Embryonic facial prominence (tissue), 1 donor: ENCODE measurements around the gene AARSD1.
"Not testable (repeated sequence)": the region's sequence is repeated elsewhere in the genome, so short reads cannot be mapped to it uniquely, and the experiment has no call there.

Experiments
- DNase-seq: peaks from one replicate; pipeline ENCODE4 v3.0.0-alpha.2; 2016; ENCODE audit errors: extremely low spot score

AARSD1 gene, protein sequence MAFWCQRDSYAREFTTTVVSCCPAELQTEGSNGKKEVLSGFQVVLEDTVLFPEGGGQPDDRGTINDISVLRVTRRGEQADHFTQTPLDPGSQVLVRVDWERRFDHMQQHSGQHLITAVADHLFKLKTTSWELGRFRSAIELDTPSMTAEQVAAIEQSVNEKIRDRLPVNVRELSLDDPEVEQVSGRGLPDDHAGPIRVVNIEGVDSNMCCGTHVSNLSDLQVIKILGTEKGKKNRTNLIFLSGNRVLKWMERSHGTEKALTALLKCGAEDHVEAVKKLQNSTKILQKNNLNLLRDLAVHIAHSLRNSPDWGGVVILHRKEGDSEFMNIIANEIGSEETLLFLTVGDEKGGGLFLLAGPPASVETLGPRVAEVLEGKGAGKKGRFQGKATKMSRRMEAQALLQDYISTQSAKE

DNA sequence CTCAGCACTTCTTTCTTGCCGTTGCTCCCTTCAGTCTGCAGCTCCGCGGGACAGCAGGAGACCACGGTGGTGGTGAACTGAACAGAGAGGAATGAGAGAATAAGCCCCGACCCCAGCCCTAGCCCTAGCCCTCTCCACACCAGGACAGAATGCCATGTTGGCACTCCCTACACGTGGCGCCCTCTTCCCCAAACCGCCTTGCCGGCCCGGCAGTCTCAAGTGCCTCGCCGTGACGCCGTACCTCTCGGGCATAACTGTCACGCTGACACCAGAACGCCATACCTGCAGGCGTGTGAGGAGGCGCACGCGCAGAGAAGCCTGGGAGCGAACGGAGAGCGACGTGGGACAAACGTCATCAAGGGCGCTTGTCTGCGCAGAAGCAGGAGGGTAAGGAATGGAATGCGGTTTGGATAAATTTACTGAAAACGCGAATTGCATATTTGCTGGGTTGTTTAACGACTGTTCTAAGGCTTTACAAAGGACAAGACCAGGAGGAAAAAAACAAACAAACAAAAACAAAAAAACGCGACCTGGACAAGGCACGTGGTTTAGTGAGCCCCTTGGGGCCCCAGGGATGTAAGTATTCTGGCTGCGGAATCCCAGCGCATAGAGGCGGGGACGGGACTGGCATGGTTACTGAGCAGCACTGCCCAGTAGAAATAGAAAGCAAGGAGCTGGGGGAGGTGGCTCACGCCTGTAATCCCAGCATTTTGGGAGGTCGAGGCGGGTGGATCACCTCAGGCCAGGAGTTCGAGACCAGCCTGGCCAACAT lies at the start of gene AARSD1:
TSS of gene AARSD1 (minus strand) at position 294 of the 772 bp plus-strand sequence. CDS start at position 280, 14 bp downstream.
- DNase-seq: peak; percentile 89

DNA sequence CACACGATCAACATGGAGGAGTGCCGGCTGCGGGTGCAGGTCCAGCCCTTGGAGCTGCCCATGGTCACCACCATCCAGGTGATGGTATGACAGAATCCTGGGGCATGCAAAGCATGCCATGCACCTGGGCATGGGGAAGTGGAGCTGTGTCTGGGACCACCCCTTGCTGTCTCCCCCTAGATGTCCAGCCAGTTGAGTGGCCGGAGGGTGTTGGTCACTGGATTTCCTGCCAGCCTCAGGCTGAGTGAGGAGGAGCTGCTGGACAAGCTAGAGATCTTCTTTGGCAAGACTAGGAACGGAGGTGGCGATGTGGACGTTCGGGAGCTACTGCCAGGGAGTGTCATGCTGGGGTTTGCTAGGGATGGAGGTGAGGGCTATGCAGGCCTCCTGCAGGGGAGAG lies 49.0 kb upstream of the AARSD1 start:
- DNase-seq: no peak

DNA sequence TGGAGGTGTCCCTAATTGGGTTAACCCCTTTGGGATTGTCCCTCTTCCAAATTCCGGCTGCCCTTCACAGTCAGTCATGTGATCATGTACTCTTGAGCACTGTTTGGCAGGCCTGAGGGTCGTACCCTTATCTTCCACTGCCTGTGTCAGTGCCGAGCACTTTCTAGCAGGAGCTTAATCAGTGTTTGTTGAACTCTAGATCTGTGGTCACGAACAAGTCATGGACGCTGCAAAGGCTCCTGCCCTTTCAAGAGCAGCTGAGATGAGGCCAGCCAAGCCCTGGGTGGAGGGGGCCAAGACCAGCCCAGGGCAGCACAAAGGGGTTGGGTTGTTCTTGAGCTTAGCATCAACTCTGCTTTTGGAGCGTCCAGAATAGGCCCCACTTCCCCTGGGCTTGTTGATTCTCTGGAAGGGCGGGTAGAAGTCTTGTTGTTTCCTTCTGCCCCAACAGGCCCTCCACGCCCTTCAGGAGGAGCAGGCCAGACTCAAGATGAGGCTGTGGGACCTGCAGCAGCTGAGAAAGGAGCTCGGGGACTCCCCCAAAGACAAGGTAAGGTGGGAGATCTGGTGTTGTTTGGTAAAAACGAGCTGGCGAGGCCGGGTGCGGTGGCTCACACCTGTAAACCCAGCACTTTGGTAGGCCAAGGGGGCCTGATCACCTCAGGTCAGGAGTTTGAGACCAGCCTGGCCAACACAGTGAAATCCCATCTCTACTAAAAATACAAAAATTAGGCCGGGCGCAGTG lies 47.6 kb upstream of the AARSD1 start:
- no peak for DNase-seq

DNA sequence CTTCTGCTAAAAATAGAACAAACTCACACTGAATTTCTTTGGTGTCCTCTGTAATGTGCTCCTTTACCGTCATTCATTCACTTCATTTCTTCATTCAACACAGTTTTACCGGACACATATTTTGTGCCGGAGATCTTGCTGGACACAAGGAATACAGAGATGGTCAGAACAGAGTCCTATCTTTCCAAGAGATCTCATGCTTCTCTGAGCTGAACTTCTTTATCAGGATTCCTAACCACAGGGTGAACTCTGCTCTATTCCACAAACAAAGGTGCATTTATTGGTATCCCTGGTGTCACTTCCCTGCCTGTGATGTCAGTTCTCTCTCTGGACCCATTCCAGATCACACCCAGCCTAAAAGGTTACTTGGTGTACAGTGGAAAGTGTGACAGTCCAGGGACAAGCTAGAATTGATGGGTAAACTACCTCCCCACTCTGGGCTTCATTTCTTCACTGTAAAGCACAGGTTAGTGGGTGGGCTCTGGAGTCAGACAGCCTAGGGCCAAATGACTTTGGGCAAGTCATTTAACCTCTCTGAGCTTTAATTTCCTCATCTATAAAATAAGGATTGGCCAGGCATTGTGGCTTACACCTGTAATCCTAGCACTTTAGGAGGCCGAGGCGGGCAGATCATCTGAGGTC lies 46.5 kb upstream of the AARSD1 start:
- no peak for DNase-seq

DNA sequence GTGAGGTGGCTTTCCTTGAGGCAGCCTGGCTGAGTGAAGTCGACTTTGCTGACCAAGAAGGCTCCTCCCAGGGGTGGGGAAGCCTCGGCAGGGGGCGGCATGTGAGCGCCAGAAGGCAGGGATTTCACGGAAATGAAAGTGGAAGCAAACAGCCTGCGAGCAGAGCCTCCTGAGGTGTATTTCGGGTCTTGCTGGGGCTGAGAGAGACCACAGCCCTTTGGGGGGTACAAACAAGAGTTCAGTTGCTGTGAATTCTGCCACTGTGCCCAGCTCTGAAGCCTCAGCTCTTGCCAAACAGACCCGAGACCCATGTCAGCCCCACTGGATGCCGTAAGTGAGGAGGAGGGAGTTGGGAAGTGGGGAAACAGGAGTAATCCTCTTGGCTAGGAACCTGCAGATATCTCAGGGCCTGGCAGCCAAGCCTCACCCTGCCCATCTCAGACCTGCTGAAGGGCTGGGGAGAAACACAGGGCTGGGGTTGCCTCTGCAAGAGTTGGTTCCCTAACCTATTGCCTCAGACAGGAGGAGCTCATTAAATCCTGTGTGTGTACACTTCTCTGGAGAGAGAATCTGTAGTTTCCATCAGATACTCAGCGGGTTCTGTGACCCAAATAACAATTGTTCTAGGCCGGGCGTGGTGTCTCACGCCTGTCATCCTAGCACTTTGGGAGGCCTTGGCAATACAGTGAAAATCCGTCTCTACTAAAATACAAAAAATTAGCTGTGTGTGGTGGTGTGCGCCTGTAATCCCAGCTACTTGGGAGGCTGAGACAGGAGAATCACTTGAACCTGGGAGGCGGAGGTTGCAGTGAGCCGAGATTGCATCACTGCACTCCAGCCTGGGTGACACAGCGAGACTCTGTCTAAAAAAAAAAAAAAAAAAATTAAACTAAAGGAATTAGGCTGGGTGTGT lies 42.6 kb upstream of the AARSD1 start, which contains the start of gene IFI35:
TSS of gene IFI35 (plus strand) at position 146 of the 913 bp plus-strand sequence. CDS start at position 310, 164 bp downstream.
- no peak for DNase-seq

DNA sequence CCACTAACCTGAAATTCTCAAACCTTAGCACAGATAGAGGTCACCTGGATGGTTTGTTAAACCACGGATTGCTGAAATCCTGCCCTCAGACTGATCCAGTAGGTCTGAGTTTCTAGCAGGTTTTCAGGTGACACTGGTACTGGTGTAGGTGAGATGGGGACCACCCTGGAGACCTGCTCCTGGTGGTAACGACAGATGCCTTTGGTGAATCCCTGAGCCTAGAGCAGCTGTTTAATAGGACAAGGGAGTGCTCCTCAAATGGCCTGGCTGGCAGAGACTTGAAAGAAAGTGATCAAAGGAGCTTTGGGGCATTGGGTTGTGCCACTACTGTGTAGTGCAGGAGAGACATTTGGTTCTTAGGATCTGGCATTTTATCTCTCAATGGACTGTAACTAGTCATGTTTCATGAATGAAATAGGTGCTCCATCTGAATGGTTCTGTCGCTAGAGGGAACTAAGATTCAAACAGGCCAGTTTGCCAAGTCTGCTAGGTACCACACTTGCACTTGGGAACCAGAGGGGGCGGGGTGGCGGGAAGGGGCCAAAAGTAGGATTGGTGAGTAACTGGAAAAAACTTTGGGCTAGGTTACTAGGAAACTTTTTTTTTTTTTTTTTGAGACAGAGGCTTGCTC lies 39.4 kb upstream of the AARSD1 start:
- no peak for DNase-seq

DNA sequence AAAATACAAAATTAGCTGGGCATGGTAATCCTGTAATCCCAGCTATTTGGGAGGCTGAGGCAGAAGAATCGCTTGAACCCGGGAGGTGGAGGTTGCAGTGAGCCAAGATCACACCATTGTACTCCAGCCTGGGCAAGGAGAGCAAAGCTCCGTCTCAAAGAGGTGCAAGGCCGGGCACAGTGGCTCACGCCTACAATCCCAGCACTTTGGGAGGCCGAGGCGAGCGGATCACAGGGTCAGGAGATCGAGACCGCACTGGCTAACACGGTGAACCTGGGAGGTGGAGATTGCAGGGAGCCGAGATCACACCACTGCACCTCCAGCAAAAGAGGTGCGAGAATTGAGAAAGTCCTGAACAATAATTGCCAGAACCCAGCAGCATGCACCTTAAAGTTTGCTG lies 36.6 kb upstream of the AARSD1 start:
- DNase-seq: not testable (repeated sequence)

DNA sequence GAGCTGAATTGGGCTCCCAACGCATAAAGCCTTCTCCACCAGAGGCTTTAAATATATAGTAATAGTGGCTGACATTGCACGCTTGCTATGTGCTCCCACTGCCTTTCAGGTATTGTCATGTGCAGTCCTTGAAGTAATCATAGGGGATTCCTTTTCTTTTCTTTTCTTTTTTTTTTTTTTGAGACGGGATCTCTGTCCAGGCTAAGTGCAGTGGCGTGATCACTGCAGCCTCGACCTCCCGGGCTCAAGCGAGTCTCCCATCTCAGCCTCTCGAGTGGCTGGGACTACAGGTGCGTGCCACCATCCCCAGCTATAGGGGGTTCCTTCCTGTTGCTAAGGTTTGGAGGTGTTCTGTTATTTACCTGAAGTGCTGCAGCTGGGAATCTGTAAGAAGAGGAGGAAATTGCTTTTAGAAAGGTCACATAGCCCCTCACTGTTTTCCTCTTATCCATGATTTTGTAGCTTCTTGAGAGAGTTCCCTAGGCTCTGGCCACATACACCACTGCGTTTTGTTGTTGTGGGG lies 34.8 kb upstream of the AARSD1 start:
- no peak for DNase-seq

DNA sequence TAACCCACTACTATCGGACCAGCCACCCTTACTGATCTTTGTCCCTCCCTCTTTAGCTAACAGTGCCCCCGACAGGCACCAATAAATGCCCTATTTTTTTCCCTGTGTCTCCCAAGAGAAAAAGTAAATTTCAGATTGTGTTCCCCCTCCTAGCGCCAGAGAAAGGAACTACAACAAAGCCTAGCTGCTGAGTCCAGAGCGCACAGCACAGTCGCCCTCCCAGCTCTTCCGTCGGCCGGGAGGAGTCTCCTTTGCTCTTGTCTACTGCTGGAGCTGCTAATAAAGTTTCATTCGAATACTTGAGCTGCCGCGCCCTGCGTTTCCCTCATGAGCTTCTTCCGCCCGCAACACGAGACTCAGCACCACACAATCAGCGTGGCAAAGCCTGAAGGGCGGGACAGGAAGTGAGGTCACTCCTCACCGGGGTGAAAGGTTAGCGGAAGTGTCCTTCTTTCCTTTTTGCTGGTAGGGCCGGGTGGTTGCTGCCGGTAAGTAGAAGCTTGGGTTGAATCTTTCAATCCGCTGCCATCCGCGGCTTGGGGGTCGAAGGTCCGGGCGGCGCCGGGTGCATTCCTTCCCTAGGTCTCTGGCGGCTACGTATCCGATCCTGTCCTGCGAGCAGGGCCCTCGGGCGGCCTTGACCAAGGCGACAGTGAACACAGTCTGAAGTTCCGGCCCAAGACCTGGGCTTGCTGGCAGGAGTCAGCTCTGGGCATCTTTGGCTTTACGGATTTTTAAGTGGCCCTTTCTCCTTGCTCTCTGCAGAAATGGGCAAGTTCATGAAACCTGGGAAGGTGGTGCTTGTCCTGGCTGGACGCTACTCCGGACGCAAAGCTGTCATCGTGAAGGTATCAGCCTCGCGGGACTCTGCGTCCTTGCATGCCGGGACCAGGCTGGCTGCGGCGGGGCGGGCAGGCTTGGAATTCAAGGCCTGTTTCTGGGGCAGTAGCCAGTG lies 34.0 kb upstream of the AARSD1 start, which contains the start of gene RPL27:
TSS of gene RPL27 (plus strand) at position 436 of the 955 bp plus-strand sequence. CDS start at position 768, 332 bp downstream.
- peak; percentile 100 for DNase-seq

DNA sequence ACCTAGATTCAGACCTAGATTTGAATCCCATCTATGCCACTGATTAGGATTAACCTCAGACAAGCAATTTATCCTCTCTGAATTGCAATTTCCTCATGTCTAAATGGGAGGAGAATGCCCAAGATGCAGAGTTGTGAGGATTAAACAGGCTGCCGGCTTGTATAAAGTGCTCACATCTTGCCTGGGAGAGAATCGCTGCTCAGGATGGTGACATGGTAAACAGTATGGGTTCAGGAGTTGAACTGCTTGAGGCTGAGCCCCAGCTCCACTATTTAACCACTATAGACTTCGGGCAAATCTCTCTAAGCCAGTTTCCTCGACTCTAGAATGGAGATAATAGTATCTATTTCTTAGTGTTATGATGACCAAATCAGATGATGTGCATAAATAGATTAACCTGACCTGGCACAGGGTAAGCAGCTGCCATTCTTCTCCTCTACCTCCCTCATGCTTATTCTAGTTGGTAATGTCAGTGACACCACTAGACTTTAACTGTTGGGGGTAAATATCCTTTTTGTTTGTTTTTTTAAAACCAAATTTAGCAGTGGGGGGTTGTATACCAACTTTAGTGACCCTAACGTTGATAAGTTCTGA lies 33.2 kb upstream of the AARSD1 start:
- DNase-seq: no peak

DNA sequence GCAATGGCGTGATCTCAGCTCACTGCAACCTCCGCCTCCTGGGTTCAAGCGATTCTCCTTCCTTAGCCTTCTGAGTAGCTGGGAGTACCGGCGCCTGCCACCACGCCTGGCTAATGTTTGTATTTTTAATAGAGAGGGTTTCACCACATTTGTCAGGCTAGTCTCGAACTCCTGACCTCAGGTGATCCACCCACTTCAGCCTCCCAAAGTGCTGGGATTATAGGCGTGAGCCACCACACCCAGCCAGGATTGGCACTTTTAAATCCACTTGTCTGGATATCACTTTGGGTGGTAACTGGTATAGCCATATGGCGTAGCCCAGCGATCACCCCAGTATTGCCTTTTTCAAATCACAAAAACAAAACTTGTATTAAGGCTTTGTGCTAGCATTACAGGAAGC lies 29.7 kb upstream of the AARSD1 start:
- DNase-seq: not testable (repeated sequence)

DNA sequence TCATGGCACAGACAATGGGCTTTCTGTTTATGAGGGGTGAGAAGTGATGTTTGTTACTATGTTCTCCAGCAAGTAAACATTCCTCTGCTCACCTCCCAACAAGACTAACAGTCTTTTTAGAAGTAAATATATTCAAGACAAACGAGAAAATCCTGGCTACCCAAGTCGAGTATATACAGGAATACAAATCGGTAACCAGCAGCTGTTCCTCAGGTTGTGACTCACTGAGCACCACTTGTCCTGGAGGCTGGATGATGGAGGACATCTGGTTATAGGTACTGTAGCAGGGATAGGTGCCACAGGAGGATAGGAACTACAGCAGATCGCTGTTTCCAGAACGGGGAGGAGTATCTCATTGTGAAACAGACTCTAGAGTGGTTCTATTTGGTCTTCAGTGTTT lies 28.6 kb upstream of the AARSD1 start:
- DNase-seq: no peak

DNA sequence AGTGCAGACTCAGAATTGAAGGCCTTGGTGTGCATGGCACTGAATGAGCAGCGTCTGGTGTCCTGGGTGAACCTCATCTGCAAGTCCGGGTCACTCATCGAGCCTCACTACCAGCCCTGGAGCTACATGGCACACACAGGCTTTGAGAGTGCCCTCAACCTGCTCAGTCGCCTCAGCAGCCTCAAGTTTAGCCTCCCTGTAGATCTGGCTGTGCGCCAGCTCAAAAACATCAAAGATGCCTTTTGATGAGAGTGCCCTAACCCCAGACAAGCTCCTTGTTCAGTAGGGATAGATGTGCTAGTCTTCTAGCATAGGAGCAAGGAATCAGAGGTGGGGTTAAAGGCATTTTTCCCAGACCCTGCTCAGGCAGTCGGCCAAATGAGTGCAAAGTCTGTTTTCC lies 27.2 kb upstream of the AARSD1 start:
- DNase-seq: no peak

DNA sequence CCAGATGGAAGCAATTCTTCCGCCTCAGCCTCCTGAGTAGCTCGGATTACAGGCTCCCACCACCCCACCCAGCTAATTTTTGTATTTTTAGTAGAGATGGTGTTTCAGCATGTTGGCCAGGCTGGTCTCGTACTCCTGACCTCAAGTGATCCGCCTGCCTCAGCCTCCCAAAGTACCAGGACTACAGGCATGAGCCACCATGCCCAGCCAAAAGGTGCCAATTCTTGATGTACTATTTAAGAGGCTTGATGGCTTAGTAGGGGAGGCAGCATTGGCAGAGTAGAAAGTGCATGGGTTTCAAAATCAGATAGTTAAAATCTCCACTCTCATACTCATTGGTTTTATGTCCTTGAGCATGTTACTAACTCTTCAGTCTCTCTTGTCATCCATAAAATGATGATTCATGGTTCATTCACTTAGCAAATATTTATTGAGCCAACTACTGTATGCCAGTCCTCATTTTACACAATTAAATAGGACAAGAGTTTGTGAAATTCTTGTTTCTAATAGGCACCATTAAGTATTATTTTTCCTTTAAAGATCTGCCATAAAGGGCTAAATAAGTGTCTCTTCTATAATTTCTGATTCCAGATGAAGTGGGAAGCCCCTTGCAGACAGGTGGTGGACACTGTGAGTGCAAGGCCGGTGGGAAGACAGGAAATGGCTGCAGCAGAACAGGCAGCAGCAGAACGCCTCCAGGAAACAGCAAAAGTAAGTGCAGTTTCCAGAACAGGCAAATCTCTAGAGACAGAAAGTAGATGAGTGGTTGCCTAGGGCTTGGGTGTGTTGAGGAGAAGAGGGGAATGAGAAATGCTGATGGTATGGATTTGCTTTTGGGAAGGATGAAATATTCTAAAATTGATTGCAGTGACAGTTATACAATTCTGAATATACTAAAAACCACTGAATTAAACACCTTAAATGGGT lies 25.7 kb upstream of the AARSD1 start:
- no peak for DNase-seq

DNA sequence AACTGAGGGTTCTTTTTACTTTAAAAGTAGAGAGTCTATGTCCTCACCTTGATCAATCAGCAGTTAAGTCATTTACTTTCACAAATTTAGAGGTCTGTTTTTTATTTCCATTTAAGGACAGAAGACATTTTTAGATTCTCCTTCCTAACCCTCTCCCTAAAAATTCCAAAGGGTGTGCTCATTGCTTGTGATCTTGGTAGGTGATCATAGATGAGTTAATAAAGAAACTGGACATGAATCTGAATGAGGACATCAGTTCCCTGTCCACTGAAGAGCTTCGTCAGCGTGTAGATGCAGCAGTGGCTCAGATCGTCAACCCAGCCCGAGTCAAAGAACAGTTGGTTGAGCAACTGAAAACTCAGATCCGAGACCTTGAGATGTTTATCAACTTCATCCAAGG lies 24.9 kb upstream of the AARSD1 start:
- no peak for DNase-seq

DNA sequence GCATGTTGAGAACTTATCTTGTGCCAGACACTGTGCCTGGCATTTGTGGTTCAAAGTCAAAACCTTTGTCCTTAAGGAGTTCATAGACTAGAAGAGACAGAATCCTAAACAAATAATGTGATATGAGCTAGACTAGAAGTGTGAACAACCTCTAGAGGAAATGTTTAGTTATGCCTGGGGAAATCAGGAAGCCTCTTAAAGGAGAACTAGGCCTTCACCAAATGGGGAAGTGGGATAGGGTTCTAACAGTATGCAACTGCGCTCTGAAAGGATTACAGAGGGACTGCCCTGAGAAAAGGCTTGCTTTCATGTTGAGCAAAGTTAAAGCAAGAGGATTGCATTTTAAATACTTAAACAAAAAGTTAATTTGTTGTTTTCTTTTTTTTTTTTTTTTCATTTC lies 21.0 kb upstream of the AARSD1 start:
- no peak for DNase-seq

DNA sequence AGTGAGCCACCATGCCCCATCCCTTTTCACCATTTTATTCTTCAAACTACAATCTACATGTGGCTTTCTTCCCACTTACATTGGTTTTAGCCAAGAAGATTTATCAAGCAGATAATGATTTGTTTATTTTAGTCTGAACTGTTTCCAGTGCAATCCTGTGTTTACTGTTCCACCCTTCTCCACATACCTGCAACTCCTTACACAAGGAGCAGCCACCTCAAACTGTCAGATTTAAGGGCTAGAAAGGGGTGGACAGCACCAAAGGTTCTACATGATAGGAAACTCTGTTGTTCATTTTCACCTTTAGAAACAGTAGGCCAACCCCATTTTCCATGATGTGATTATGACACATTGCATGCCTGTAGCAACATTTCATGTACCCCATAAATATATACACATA lies 18.0 kb upstream of the AARSD1 start:
- no peak for DNase-seq
